H1 (cell line): ENCODE data around the gene GALNT7. TPM values are rescaled to one million over a fixed set of nuclear protein-coding genes. Genes with fewer than 3 reads are reported as not detected.
A peak's percentile ranks its signal among the peaks of the same experiment; 100 is the strongest.

Experiments
- CTCF ChIA-PET: fragments of 300-600 bp; sonication (Branson Sonifier 250); formaldehyde crosslinking; loops from one replicate; lab custom pipeline; 2021; ENCODE audit not compliant: partially characterized antibody; lab: Charles Lee
- POLR2A ChIA-PET: fragments of 300-600 bp; sonication (Branson Sonifier 250); formaldehyde crosslinking; loops from one replicate; lab custom pipeline; 2021; ENCODE audit warnings: inconsistent platforms; ENCODE audit not compliant: partially characterized antibody; lab: Charles Lee
- DNase-seq, 2 experiments: peaks; one replicate each; pipeline versions ENCODE4 v3.0.0 to v3.0.0-alpha.2; 2010 to 2022; ENCODE audit warnings: low spot score in 2 of 2, low read depth in 1 of 2, mixed read lengths in 1 of 2
- FAIRE-seq: peaks from 2 replicates; lab custom pipeline; 2011; peaks lifted over from hg19 to GRCh38; lab: Jason Lieb, UNC
- H2AFZ ChIP-seq: 2 replicates; pipeline ENCODE4 v1.8.1; 2012; ENCODE audit warnings: low read length, inconsistent platforms
- H2AK5ac ChIP-seq: 2 replicates; pipeline ENCODE4 v1.6.1; 2013; ENCODE audit warnings: low read depth, low read length
- H2BK120ac ChIP-seq: replicated peaks from 2 replicates; pipeline ENCODE3; 2013; ENCODE audit warnings: low read depth, low read length, inconsistent platforms
- H2BK12ac ChIP-seq: 2 replicates; pipeline ENCODE4 v1.6.1; 2013; ENCODE audit warnings: low read depth, low read length
- H2BK15ac ChIP-seq: 2 replicates; pipeline ENCODE4 v1.6.1; 2013; ENCODE audit warnings: low read length
- H2BK20ac ChIP-seq: 2 replicates; pipeline ENCODE4 v1.6.1; 2013; ENCODE audit warnings: low read length
- H2BK5ac ChIP-seq: 2 replicates; pipeline ENCODE4 v1.6.1; 2013; ENCODE audit warnings: low read depth, low read length
- H3K14ac ChIP-seq: 2 replicates; pipeline ENCODE4 v1.6.1; 2013; ENCODE audit warnings: inconsistent platforms; ENCODE audit not compliant: insufficient read length
- H3K18ac ChIP-seq: 2 replicates; pipeline ENCODE4 v1.6.1; 2013; ENCODE audit warnings: low read length; ENCODE audit errors: extremely low read depth
- H3K23ac ChIP-seq: 2 replicates; pipeline ENCODE4 v1.6.1; 2013; ENCODE audit warnings: inconsistent platforms; ENCODE audit not compliant: insufficient read length
- H3K23me2 ChIP-seq: 2 replicates; pipeline ENCODE4 v1.6.1; 2013; ENCODE audit warnings: low read depth, low read length
- H3K27ac ChIP-seq: 2 replicates; pipeline ENCODE4 v1.6.1; 2011; ENCODE audit warnings: low read depth, low read length, inconsistent platforms
- H3K27me3 ChIP-seq, 4 experiments: replicated peaks in 1 of 4; 1 replicate in 1 of 4; 2 replicates in 3 of 4; pipeline versions ENCODE4 v1.6.1 to v1.8.1; 2011 to 2013; ENCODE audit warnings: low read length in 3 of 4, mild to moderate bottlenecking in 3 of 4, inconsistent platforms in 2 of 4, mixed read lengths in 2 of 4, moderate library complexity in 1 of 4; ENCODE audit not compliant: control insufficient read depth in 3 of 4, insufficient read depth in 3 of 4; ENCODE audit errors: extremely low read depth in 1 of 4
- H3K36me3 ChIP-seq, 4 experiments: 2 replicates each; pipeline versions ENCODE4 v1.6.1 to v1.8.1; 2011 to 2013; ENCODE audit warnings: mild to moderate bottlenecking in 4 of 4, low read length in 3 of 4, moderate library complexity in 2 of 4, control low read depth in 1 of 4, inconsistent platforms in 1 of 4; ENCODE audit not compliant: insufficient read depth in 4 of 4, control insufficient read depth in 2 of 4
- H3K4ac ChIP-seq: replicated peaks from 2 replicates; pipeline ENCODE3; 2013; ENCODE audit warnings: low read length, low read depth, mixed read lengths, inconsistent platforms; ENCODE audit not compliant: insufficient read length
- H3K4me1 ChIP-seq, 4 experiments: replicated peaks in 1 of 4; 1 replicate in 1 of 4; 2 replicates in 3 of 4; pipeline versions ENCODE4 v1.6.1 to v1.8.1; 2011 to 2013; ENCODE audit warnings: low read length in 3 of 4, inconsistent platforms in 2 of 4, mixed read lengths in 1 of 4; ENCODE audit not compliant: insufficient read depth in 4 of 4, control insufficient read depth in 3 of 4
- H3K4me2 ChIP-seq, 2 experiments: 2 replicates each; pipeline versions ENCODE4 v1.6.1 to v1.8.1; 2011 to 2013; ENCODE audit warnings: low read depth in 2 of 2, low read length in 2 of 2, control low read depth in 1 of 2, inconsistent platforms in 1 of 2, mild to moderate bottlenecking in 1 of 2; ENCODE audit not compliant: insufficient read depth in 1 of 2
- H3K4me3 ChIP-seq, 4 experiments: fragments of 200-600, 300-600 bp in 1 of 4; sonication (generic), shearing (Covaris generic), sonication (Bioruptor Twin) in 1 of 4; 2 replicates each; pipeline versions ENCODE4 v1.5.1 to v1.8.1; 2011 to 2016; ENCODE audit warnings: low read length in 4 of 4, low read depth in 3 of 4, control low read depth in 2 of 4, inconsistent platforms in 2 of 4, mild to moderate bottlenecking in 2 of 4, mixed read lengths in 1 of 4, moderate library complexity in 1 of 4; ENCODE audit not compliant: insufficient read depth in 2 of 4; ENCODE audit errors: extremely low read depth in 1 of 4
- H3K56ac ChIP-seq: replicated peaks from 2 replicates; pipeline ENCODE3; 2013; ENCODE audit warnings: low read depth, mild to moderate bottlenecking, mixed read lengths, low read length, inconsistent platforms; ENCODE audit not compliant: insufficient read length
- H3K79me1 ChIP-seq: 2 replicates; pipeline ENCODE4 v1.6.1; 2013; ENCODE audit warnings: low read depth, low read length, control low read depth
- H3K79me2 ChIP-seq, 2 experiments: 2 replicates each; pipeline versions ENCODE4 v1.6.1 to v1.8.1; 2012 to 2013; ENCODE audit warnings: low read length in 2 of 2, mild to moderate bottlenecking in 2 of 2, inconsistent platforms in 1 of 2; ENCODE audit not compliant: insufficient read depth in 2 of 2, control insufficient read depth in 1 of 2
- H3K9ac ChIP-seq, 4 experiments: replicated peaks in 1 of 4; 1 replicate in 1 of 4; 2 replicates in 3 of 4; pipeline versions ENCODE4 v1.6.1 to v1.8.1; 2011 to 2013; ENCODE audit warnings: low read depth in 3 of 4, low read length in 3 of 4, control low read depth in 2 of 4, mild to moderate bottlenecking in 2 of 4, moderate library complexity in 2 of 4, inconsistent platforms in 1 of 4; ENCODE audit errors: extremely low read depth in 1 of 4
- H3K9me3 ChIP-seq, 2 experiments: 2 replicates each; pipeline versions ENCODE4 v1.6.1 to v1.8.1; 2012 to 2013; ENCODE audit warnings: mild to moderate bottlenecking in 2 of 2, moderate library complexity in 2 of 2, control low read depth in 1 of 2, inconsistent platforms in 1 of 2, low read depth in 1 of 2, low read length in 1 of 2, mixed read lengths in 1 of 2; ENCODE audit not compliant: insufficient read depth in 2 of 2
- H4K20me1 ChIP-seq, 2 experiments: replicated peaks in 1 of 2; 2 replicates each; pipeline versions ENCODE3 to v1.8.1; 2011 to 2013; ENCODE audit warnings: inconsistent platforms in 2 of 2, low read length in 2 of 2, mild to moderate bottlenecking in 1 of 2; ENCODE audit not compliant: insufficient read depth in 2 of 2, control insufficient read depth in 1 of 2
- H4K5ac ChIP-seq: 2 replicates; pipeline ENCODE4 v1.6.1; 2013; ENCODE audit warnings: low read length, low read depth, mixed read lengths, inconsistent platforms; ENCODE audit not compliant: insufficient read length
- H4K8ac ChIP-seq: 2 replicates; pipeline ENCODE4 v1.8.0; 2013; ENCODE audit warnings: mild to moderate bottlenecking, moderate library complexity, low read length, inconsistent platforms; ENCODE audit not compliant: insufficient read depth; ENCODE audit errors: extremely low read depth
- H4K91ac ChIP-seq: replicated peaks from 2 replicates; pipeline ENCODE3; 2013; ENCODE audit warnings: low read length, mixed read lengths, inconsistent platforms; ENCODE audit not compliant: insufficient read length
- ATF3 ChIP-seq: IDR thresholded peaks from 2 replicates; pipeline ENCODE4 v1.6.1; 2011; ENCODE audit warnings: low read depth, mild to moderate bottlenecking, low read length; ENCODE audit not compliant: insufficient read depth
- BACH1 ChIP-seq: IDR thresholded peaks from 2 replicates; pipeline ENCODE4 v1.6.1; 2012; ENCODE audit warnings: low read length, improper control_type of control experiment
- CTBP2 ChIP-seq: IDR thresholded peaks from 2 replicates; pipeline ENCODE4 v1.7.0; 2011; ENCODE audit warnings: borderline replicate concordance, mild to moderate bottlenecking, moderate library complexity, mixed read lengths, low read length; ENCODE audit not compliant: insufficient read depth, insufficient read length
- EGR1 ChIP-seq: IDR thresholded peaks from 2 replicates; pipeline ENCODE4 v1.6.1; 2011; ENCODE audit warnings: low read depth, low read length, borderline replicate concordance
- EZH2 ChIP-seq: fragments of 200-600 bp; sonication (generic); IDR thresholded peaks from 2 replicates; pipeline ENCODE4 v1.7.1; 2012; ENCODE audit warnings: low read depth, mild to moderate bottlenecking, moderate library complexity, low read length, inconsistent platforms; ENCODE audit not compliant: severe bottlenecking
- KDM1A ChIP-seq: fragments of 200-600, 300-600 bp; sonication (generic); IDR thresholded peaks from 2 replicates; pipeline ENCODE4 v1.7.1; 2016; ENCODE audit warnings: mild to moderate bottlenecking, low read length, borderline replicate concordance
- NRF1 ChIP-seq: IDR thresholded peaks from 2 replicates; pipeline ENCODE4 v1.6.1; 2011; ENCODE audit warnings: mild to moderate bottlenecking, low read depth, low read length, improper control_type of control experiment
- RBBP5 ChIP-seq: IDR thresholded peaks from 2 replicates; pipeline ENCODE4 v1.7.1; 2012; ENCODE audit warnings: low read depth, mild to moderate bottlenecking, inconsistent platforms, low read length, moderate library complexity, borderline replicate concordance
- SIX5 ChIP-seq: IDR thresholded peaks from 2 replicates; pipeline ENCODE4 v1.6.1; 2011; ENCODE audit warnings: mild to moderate bottlenecking, low read depth, low read length
- TAF7 ChIP-seq: optimal IDR thresholded peaks from 2 replicates; pipeline ENCODE3; 2011; ENCODE audit warnings: low read depth, mild to moderate bottlenecking, inconsistent platforms, low read length, moderate library complexity, borderline replicate concordance
- USF2 ChIP-seq: IDR thresholded peaks from 2 replicates; pipeline ENCODE4 v1.6.1; 2011; ENCODE audit warnings: low read length, improper control_type of control experiment
- WGBS, 2 experiments: shearing (Covaris generic) in 1 of 2; methylation state at CpG; one replicate each; pipeline versions ENCODE4 v1.1.6 to v1.1.7; 2013 to 2015; ENCODE audit warnings: low lambda C conversion rate in 2 of 2, mixed read lengths in 2 of 2, inconsistent platforms in 1 of 2, low coverage in 1 of 2, missing lambda C conversion rate in 1 of 2; ENCODE audit not compliant: insufficient replicate concordance in 2 of 2, insufficient coverage in 1 of 2, insufficient read length in 1 of 2; ENCODE audit errors: extremely low coverage in 1 of 2, missing lambda C conversion rate in 1 of 2; 5-methylcytosine and 5-hydroxymethylcytosine counted together
- polyA plus RNA-seq, 7 experiments: library from polyadenylated mRNA; depleted of rRNA in 3 of 7; stranded (reverse) in 5 of 7; unstranded in 2 of 7; fragments of >200 nt in 5 of 7; fragments of 200-250 nt in 2 of 7; gene quantifications; 1 replicate in 5 of 7; 2 replicates in 1 of 7; 4 replicates in 1 of 7; pipeline versions ENCODE4 v1.2.1 to v1.2.3, GENCODE V29; 2011 to 2013; ENCODE audit warnings: missing spikeins in 2 of 7, mixed read lengths in 2 of 7
- total RNA-seq: library from RNA; stranded (reverse); fragmentation: NEBNext Ultra II Directional; extraction: Animal tissue kit (Norgen Biotek cat#: 25700); gene quantifications from 2 replicates; pipeline ENCODE4 v1.2.1, GENCODE V29; 2021

GALNT7 gene
- total and polyA plus RNA-seq, 2 of the 8 experiments (the other 6 are each of a cell fraction or from before 2014, with no cell fraction given): 22.4 to 85.5 TPM

GRCh38 chr4:173370130-173370476, 201.5 kb downstream of the GALNT7 start:
- H3K23ac ChIP-seq: no peak overlapping the region
- H4K8ac ChIP-seq: peak overlapping the region; percentile 35; the same call in 1 of the 2 replicates
- peak overlapping the region; percentile 20 for H4K91ac ChIP-seq
- peaks cover 11% of the 10 kb centered on the region for H3K23me2 ChIP-seq
- peak overlapping the region; percentile 27 for H3K56ac ChIP-seq
- H2BK12ac ChIP-seq: no peak overlapping the region; the same call in 1 of the 2 replicates
- H3K14ac ChIP-seq: no peak overlapping the region
- no peaks in the 10 kb centered on the region for H3K27me3 ChIP-seq
- H3K79me2 ChIP-seq: peaks cover 0 to 11% of the 10 kb centered on the region in 2 experiments; a peak in 2 of 4 replicates
- peak overlapping the region; percentile 90 to 97 for H3K4me2 ChIP-seq
- H3K18ac ChIP-seq: no peak overlapping the region
- no peak overlapping the region for H2AK5ac ChIP-seq
- no peak overlapping the region for H2BK15ac ChIP-seq
- H2BK120ac ChIP-seq: no peak overlapping the region
- no peak overlapping the region for H3K4ac ChIP-seq
- WGBS, 2 experiments: 0% methylated on average over 12 of the region's 14 CpGs; no CpG with 5 or more reads in 1 of the 2 experiments
- H2BK5ac ChIP-seq: no peak overlapping the region
- H4K5ac ChIP-seq: peak overlapping the region; percentile 1
- POLR2A ChIA-PET: interaction anchor here (2.1 to 6.6 kb wide), 2 partner anchors 31 to 38 kb away, joined by 4 to 123 read pairs; partner anchors contain the start of gene HMGB2
- CTCF ChIA-PET: interaction anchor here (0.9 to 3.3 kb wide), 7 partner anchors 9 to 382 kb away, joined by 3 to 11 read pairs (median 6); no protein-coding TSS in a partner anchor
- H3K79me1 ChIP-seq: no peaks in the 10 kb centered on the region
- no peaks in the 10 kb centered on the region; a peak in 1 of 7 replicates for H3K4me1 ChIP-seq
- peak overlapping the region; percentile 68 to 90 (median 84) for H3K4me3 ChIP-seq
- peak overlapping the region; percentile 99 for H2AFZ ChIP-seq
- no peaks in the 10 kb centered on the region for H3K9me3 ChIP-seq
- DNase-seq: peak in 1 of 2 experiments; percentile 52
- H2BK20ac ChIP-seq: no peak overlapping the region
- H3K27ac ChIP-seq: no peak overlapping the region
- peaks cover 0 to 4% (median 0%) of the 10 kb centered on the region in 4 experiments; a peak in 1 of 8 replicates for H3K36me3 ChIP-seq
- peak overlapping the region in 2 of 4 experiments; percentile 47 to 67; a peak in 4 of 7 replicates for H3K9ac ChIP-seq
- no peak for FAIRE-seq
- H4K20me1 ChIP-seq: no peaks in the 10 kb centered on the region
- TF ChIP-seq CTBP2 (no peak), USF2 (no peak), BACH1 (no peak), EGR1 (no peak), EZH2 (no peak), ATF3 (no peak), TAF7 (no peak), NRF1 (no peak), KDM1A (no peak), RBBP5 (no peak), SIX5 (no peak)
